Measurements from ENCODE around the gene GP5. TPM values are rescaled to one million over a fixed set of nuclear protein-coding genes. Genes with fewer than 3 reads are reported as not detected.

Gene GP5
- total and polyA plus RNA-seq, 2 of the 13 experiments (the other 11 are each of a cell fraction or from before 2014, with no cell fraction given): not detected

- TF ChIP-seq ZNF224 (CRISPR knock-in tag; IDR thresholded peaks at IDR 0.05) (no peak), ZNF263 (CRISPR knock-in tag; IDR thresholded peaks at IDR 0.05) (no peak)
These were observed 14.5 kb downstream of the GP5 start (continued) for GRCh38 chr3:194384569-194385001.

DNA sequence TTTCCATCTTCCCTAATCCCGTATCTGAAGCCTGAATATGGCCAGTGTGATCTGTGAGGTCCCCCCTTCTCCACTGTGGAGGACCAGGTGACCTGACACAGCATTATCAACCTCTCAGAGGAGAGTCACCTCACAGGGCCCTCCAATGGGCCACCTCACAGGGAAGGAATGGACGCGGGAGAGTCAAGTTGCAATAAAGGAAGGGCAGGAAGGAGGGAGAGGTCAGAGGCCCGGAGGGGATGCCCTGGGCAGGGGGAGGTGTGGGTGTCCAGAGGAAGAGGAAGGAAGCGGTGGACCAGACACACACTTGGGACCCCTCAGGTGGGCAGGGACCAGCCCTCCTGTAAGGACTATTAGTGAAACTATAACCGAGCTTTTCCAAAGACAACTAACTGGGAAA, 14.9 kb downstream of the GP5 start:
- no peak overlapping the region for H3K9ac ChIP-seq (ENCODE audit: insufficient read depth, low read depth, low read length)
- H3K27ac ChIP-seq (ENCODE audit: extremely low read length, insufficient read depth, low read length): no peak overlapping the region
- intact Hi-C loops (cut with micrococcal nuclease; ENCODE audit: unreplicated experiment): no loop called here
- no peak overlapping the region for H3K4me2 ChIP-seq (ENCODE audit: low read depth, low read length)
- no peak for DNase-seq (ENCODE audit: low spot score)
- ATAC-seq: no peak
- H4K20me1 ChIP-seq (ENCODE audit: insufficient read depth, low read length): no peaks in the 10 kb centered on the region
- H3K36me3 ChIP-seq (replicated peaks in 1 of 2; ENCODE audit: control insufficient read depth in 1 of 2, insufficient read depth in 2 of 2, low read length in 2 of 2): no peaks in the 10 kb centered on the region
- in situ Hi-C loops (cut with HindIII; ENCODE audit: extremely low pct_ligation_motif_present, low pct_unique_long_range_greater_than_20kb): no loop called here
- BruUV-seq (replicated peaks): no TSS peak
- H3K4me1 ChIP-seq (ENCODE audit: insufficient read depth, low read length): peaks cover 9% of the 10 kb centered on the region; the same call in 1 of the 2 replicates
- no peaks in the 10 kb centered on the region for H3K9me3 ChIP-seq (ENCODE audit: low read length)
- FAIRE-seq: no peak
- CTCF ChIA-PET (ENCODE audit: low intra/inter-chr PET ratio, low total read pairs): no interaction called here
- H3K79me2 ChIP-seq (ENCODE audit: insufficient read depth, low read length): no peaks in the 10 kb centered on the region
- no peak overlapping the region for H3K4me3 ChIP-seq (replicated peaks in 1 of 3; ENCODE audit: insufficient read depth in 1 of 3, low read depth in 2 of 3, low read length in 3 of 3)
- WGBS (ENCODE audit: low lambda C conversion rate): 46% methylated on average over 6 of the region's 6 CpGs
- H2AFZ ChIP-seq (ENCODE audit: low read length): no peak overlapping the region
- peaks cover 11 to 72% of the 10 kb centered on the region in 2 experiments for H3K27me3 ChIP-seq (ENCODE audit: control insufficient read depth in 1 of 2, insufficient read depth in 2 of 2, low read length in 2 of 2)
- POLR2A ChIA-PET: no interaction called here
- no peak for TF ChIP-seq CCAR2 (optimal IDR thresholded peaks at IDR 0.05; ENCODE audit: low read depth, low read length)
- TF ChIP-seq, protein P1, sequence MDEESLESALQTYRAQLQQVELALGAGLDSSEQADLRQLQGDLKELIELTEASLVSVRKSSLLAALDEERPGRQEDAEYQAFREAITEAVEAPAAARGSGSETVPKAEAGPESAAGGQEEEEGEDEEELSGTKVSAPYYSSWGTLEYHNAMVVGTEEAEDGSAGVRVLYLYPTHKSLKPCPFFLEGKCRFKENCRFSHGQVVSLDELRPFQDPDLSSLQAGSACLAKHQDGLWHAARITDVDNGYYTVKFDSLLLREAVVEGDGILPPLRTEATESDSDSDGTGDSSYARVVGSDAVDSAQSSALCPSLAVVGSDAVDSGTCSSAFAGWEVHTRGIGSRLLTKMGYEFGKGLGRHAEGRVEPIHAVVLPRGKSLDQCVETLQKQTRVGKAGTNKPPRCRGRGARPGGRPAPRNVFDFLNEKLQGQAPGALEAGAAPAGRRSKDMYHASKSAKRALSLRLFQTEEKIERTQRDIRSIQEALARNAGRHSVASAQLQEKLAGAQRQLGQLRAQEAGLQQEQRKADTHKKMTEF (CRISPR knock-in tag; IDR thresholded peaks at IDR 0.05): no peak
- TF ChIP-seq MXI1 (IDR thresholded peaks at IDR 0.05; ENCODE audit: borderline replicate concordance, low read depth, low read length): no peak
- TF ChIP-seq USF2 (IDR thresholded peaks at IDR 0.05; ENCODE audit: low read depth, low read length): no peak
- no peak for TF ChIP-seq USF2 (CRISPR knock-in tag; IDR thresholded peaks at IDR 0.05; ENCODE audit: borderline replicate concordance)
- no peak for TF ChIP-seq KAT8 (CRISPR knock-in tag; IDR thresholded peaks at IDR 0.05)
- no peak for TF ChIP-seq ZNF180 (CRISPR knock-in tag; IDR thresholded peaks at IDR 0.05; ENCODE audit: borderline replicate concordance, low read depth)
- no peak for TF ChIP-seq NONO (IDR thresholded peaks at IDR 0.05)
- TF ChIP-seq NONO (CRISPR knock-in tag; conservative IDR thresholded peaks at IDR 0.05): no peak
- no peak for TF ChIP-seq DNMT3B (CRISPR knock-in tag; conservative IDR thresholded peaks at IDR 0.05)
- TF ChIP-seq HNF4G (IDR thresholded peaks at IDR 0.05; ENCODE audit: borderline replicate concordance, low read depth, low read length): no peak
- no peak for TF ChIP-seq HNF4G (CRISPR knock-in tag; IDR thresholded peaks at IDR 0.05; ENCODE audit: borderline replicate concordance, low read depth)
- TF ChIP-seq, protein P2, sequence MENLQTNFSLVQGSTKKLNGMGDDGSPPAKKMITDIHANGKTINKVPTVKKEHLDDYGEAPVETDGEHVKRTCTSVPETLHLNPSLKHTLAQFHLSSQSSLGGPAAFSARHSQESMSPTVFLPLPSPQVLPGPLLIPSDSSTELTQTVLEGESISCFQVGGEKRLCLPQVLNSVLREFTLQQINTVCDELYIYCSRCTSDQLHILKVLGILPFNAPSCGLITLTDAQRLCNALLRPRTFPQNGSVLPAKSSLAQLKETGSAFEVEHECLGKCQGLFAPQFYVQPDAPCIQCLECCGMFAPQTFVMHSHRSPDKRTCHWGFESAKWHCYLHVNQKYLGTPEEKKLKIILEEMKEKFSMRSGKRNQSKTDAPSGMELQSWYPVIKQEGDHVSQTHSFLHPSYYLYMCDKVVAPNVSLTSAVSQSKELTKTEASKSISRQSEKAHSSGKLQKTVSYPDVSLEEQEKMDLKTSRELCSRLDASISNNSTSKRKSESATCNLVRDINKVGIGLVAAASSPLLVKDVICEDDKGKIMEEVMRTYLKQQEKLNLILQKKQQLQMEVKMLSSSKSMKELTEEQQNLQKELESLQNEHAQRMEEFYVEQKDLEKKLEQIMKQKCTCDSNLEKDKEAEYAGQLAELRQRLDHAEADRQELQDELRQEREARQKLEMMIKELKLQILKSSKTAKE (CRISPR knock-in tag; IDR thresholded peaks at IDR 0.05; ENCODE audit: borderline replicate concordance): no peak
- TF ChIP-seq ZNF883 (CRISPR knock-in tag; IDR thresholded peaks at IDR 0.05; ENCODE audit: not compliant biosample characterization): no peak
- no peak for TF ChIP-seq RFXANK (CRISPR knock-in tag; IDR thresholded peaks at IDR 0.05)
- no peak for TF ChIP-seq ZFP91 (CRISPR knock-in tag; IDR thresholded peaks at IDR 0.05; ENCODE audit: borderline replicate concordance)
